ENCODE measurements around the gene CHMP6.

DNA sequence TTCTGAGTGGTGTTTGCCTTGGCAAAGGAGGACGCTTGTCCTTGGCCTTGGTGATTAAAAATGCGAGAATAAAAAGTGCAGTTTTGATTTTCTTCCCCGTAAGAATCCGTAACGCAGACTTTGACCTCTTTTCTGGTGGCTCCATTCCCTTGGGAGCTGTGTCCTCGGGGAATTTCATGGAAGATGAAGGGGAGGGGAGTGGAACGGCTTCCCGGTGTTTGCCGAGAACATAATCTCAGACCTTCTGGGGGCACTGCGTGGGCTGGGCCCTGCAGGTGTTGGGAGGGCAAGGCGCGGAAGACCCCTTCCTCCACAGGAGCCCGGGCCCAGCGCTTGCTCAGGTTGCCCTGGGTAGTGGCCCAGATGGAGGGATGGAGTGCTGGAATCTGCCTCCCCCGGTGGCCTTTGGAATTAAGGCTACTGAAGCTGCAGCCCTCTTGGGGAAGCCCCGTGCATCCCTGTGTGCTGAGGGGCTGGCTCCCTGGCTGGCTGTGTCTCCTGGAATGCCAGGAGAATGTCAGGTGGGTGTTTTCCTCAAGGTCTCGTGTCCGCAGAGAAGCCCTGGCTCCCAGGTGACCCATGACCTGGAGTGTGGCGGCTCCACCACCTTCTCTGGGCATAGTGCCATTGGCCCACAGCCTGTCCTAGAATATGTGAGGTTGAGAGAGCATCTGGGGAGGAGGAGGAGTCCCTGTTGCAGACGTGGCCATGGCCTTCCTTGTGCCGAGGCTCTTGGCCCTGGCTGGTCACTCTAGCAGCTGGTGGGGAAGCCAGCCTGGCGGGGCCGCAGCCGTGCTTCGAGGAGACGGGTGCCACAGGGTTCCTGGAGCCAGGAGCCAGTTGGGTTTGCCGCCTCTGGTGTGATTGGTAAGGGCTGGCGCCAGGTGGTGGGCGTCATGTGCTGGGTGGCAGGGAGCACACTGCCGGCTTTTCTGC is 46.4 kb downstream of the CHMP6 start:
- TF ChIP-seq, protein P1, sequence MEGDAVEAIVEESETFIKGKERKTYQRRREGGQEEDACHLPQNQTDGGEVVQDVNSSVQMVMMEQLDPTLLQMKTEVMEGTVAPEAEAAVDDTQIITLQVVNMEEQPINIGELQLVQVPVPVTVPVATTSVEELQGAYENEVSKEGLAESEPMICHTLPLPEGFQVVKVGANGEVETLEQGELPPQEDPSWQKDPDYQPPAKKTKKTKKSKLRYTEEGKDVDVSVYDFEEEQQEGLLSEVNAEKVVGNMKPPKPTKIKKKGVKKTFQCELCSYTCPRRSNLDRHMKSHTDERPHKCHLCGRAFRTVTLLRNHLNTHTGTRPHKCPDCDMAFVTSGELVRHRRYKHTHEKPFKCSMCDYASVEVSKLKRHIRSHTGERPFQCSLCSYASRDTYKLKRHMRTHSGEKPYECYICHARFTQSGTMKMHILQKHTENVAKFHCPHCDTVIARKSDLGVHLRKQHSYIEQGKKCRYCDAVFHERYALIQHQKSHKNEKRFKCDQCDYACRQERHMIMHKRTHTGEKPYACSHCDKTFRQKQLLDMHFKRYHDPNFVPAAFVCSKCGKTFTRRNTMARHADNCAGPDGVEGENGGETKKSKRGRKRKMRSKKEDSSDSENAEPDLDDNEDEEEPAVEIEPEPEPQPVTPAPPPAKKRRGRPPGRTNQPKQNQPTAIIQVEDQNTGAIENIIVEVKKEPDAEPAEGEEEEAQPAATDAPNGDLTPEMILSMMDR (IDR thresholded peaks at IDR 0.05; ENCODE audit: low read depth, low read length) = no peak
- no peak for TF ChIP-seq MYC (IDR thresholded peaks at IDR 0.05; ENCODE audit: low read depth, low read length)
- TF ChIP-seq, protein P2, sequence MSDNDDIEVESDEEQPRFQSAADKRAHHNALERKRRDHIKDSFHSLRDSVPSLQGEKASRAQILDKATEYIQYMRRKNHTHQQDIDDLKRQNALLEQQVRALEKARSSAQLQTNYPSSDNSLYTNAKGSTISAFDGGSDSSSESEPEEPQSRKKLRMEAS (IDR thresholded peaks at IDR 0.05; ENCODE audit: low read depth, low read length) = no peak

All from NB4 (cell line).